Osteoblast (primary cell): ENCODE results near the gene DAPK1. TPM values are rescaled to one million over a fixed set of nuclear protein-coding genes. Genes with fewer than 3 reads are reported as not detected.

Experiments used
- DNase-seq: peaks from one replicate; pipeline ENCODE4 v3.0.0; 2011; ENCODE audit warnings: low spot score, mixed read lengths; ENCODE audit not compliant: insufficient read length; ENCODE audit errors: missing footprints
- H2AFZ ChIP-seq: 2 replicates; pipeline ENCODE4 v1.6.0; 2011; ENCODE audit warnings: mild to moderate bottlenecking, low read length
- H3K27ac ChIP-seq: 2 replicates; pipeline ENCODE4 v1.5.1; 2011; ENCODE audit warnings: mild to moderate bottlenecking, low read depth, low read length, moderate library complexity
- H3K27me3 ChIP-seq: 2 replicates; pipeline ENCODE4 v1.6.0; 2012; ENCODE audit warnings: mild to moderate bottlenecking, control low read depth, inconsistent platforms, low read length, moderate library complexity; ENCODE audit not compliant: insufficient read depth
- H3K36me3 ChIP-seq: 2 replicates; pipeline ENCODE4 v1.5.1; 2011; ENCODE audit warnings: mild to moderate bottlenecking, low read length, control low read depth, moderate library complexity; ENCODE audit not compliant: insufficient read depth
- H3K4me1 ChIP-seq: 2 replicates; pipeline ENCODE4 v1.5.1; 2011; ENCODE audit warnings: mild to moderate bottlenecking, low read length, control low read depth, moderate library complexity; ENCODE audit not compliant: insufficient read depth
- H3K4me2 ChIP-seq: 2 replicates; pipeline ENCODE4 v1.6.0; 2011; ENCODE audit warnings: mild to moderate bottlenecking, low read length; ENCODE audit not compliant: insufficient read depth
- H3K4me3 ChIP-seq: fragments of 200-600 bp; sonication (generic); 3 replicates; pipeline ENCODE4 v1.5.1; 2012; ENCODE audit warnings: mild to moderate bottlenecking, low read length, inconsistent platforms; ENCODE audit not compliant: insufficient read depth
- H3K79me2 ChIP-seq: 2 replicates; pipeline ENCODE4 v1.6.0; 2012; ENCODE audit warnings: mild to moderate bottlenecking, low read length, control low read depth, inconsistent platforms; ENCODE audit not compliant: insufficient read depth
- H3K9me3 ChIP-seq: 2 replicates; pipeline ENCODE4 v1.5.1; 2011; ENCODE audit warnings: low read depth, low read length, control low read depth
- H4K20me1 ChIP-seq: 2 replicates; pipeline ENCODE4 v1.6.0; 2012; ENCODE audit warnings: mild to moderate bottlenecking, low read length, control low read depth; ENCODE audit not compliant: insufficient read depth
- CTCF ChIP-seq: IDR thresholded peaks from 2 replicates; pipeline ENCODE4 v1.5.1; 2011; ENCODE audit warnings: mild to moderate bottlenecking, low read depth, low read length, moderate library complexity; ENCODE audit errors: extremely low read depth
- total RNA-seq: library from RNA; depleted of rRNA; stranded (reverse); fragments of >200 nt; gene quantifications from 2 replicates; pipeline ENCODE4 v1.2.3, GENCODE V29; 2012

Gene DAPK1
- total RNA-seq, 1 donor: 55.4 TPM

DNA sequence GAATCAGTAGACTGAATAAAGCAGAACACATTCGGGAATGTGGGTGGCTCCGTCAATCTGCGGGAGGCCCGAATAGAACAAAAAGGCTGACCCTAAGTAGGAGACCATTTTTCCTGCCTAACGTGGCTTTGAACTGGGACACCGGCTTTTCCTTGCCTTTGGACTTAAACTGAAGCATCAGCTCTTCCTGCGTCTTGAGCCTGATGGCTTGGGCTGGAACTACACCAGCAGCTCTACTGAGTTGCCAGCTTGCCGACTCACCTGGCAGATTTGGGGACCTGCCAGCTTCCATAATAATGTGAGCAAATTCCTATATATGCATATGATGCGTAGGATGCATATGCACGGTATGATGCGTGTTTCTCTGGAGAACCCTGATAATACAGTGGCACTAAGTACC lies 111.3 kb downstream of the DAPK1 start:
- no peak overlapping the region for H3K4me2 ChIP-seq
- no peak for TF ChIP-seq CTCF
- no peak overlapping the region for H2AFZ ChIP-seq
- no peaks in the 10 kb centered on the region for H4K20me1 ChIP-seq
- no peak for DNase-seq
- no peak overlapping the region for H3K4me3 ChIP-seq
- H3K4me1 ChIP-seq: peaks cover 12% of the 10 kb centered on the region
- no peaks in the 10 kb centered on the region for H3K27me3 ChIP-seq
- no peaks in the 10 kb centered on the region for H3K9me3 ChIP-seq
- H3K79me2 ChIP-seq: no peaks in the 10 kb centered on the region
- H3K36me3 ChIP-seq: no peaks in the 10 kb centered on the region
- no peak overlapping the region for H3K27ac ChIP-seq

DNA sequence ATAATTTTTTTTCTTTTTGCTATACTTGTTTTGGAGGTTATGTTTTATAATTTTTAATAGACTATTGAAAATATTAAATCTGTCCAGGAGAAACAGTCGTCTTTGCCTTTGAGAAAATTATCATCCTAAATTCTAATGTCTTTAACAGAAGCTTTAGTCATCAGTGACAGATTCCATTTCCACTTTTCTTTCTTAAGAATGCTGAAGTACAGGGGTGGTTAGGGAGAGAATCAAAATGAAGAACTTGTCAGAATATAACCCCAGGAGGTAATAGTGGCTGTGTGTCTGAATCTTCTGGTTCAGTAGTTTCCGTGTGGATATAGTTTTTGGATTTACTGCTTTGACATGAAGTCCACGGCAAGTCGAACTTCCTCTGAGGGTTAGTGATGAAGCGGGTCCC lies 111.8 kb downstream of the DAPK1 start:
- no peak overlapping the region for H3K27ac ChIP-seq
- no peak overlapping the region for H3K4me2 ChIP-seq
- no peaks in the 10 kb centered on the region for H3K79me2 ChIP-seq
- H3K9me3 ChIP-seq: no peaks in the 10 kb centered on the region
- no peak overlapping the region for H3K4me3 ChIP-seq
- H3K4me1 ChIP-seq: peaks cover 12% of the 10 kb centered on the region
- no peak for DNase-seq
- H3K36me3 ChIP-seq: no peaks in the 10 kb centered on the region
- H2AFZ ChIP-seq: no peak overlapping the region
- no peaks in the 10 kb centered on the region for H3K27me3 ChIP-seq
- TF ChIP-seq CTCF: no peak
- H4K20me1 ChIP-seq: no peaks in the 10 kb centered on the region

- H3K79me2 ChIP-seq: no peaks in the 10 kb centered on the region
- no peaks in the 10 kb centered on the region for H3K9me3 ChIP-seq
- DNase-seq: no peak
- TF ChIP-seq CTCF: no peak
- H3K4me2 ChIP-seq: no peak overlapping the region
- H3K4me1 ChIP-seq: peaks cover 12% of the 10 kb centered on the region
- peak overlapping the region; percentile 20 for H3K27ac ChIP-seq
- no peaks in the 10 kb centered on the region for H4K20me1 ChIP-seq
- no peaks in the 10 kb centered on the region for H3K27me3 ChIP-seq
- no peaks in the 10 kb centered on the region for H3K36me3 ChIP-seq
- no peak overlapping the region for H3K4me3 ChIP-seq
- H2AFZ ChIP-seq: no peak overlapping the region
Observed at GRCh38 chr9:87610200-87611155, 112.8 kb downstream of the DAPK1 start.

- Histone ChIP-seq H3K27ac (no peak overlapping the region), H3K4me2 (no peak overlapping the region), H3K4me1 (peaks cover 11% of the 10 kb centered on the region), H3K79me2 (no peaks in the 10 kb centered on the region), H3K27me3 (no peaks in the 10 kb centered on the region), H3K4me3 (no peak overlapping the region), H2AFZ (no peak overlapping the region), H3K36me3 (no peaks in the 10 kb centered on the region), H4K20me1 (no peaks in the 10 kb centered on the region), H3K9me3 (no peaks in the 10 kb centered on the region)
- TF ChIP-seq CTCF: no peak
- DNase-seq: no peak
Observed at GRCh38 chr9:87611776-87612175, 114.1 kb downstream of the DAPK1 start.
